SU-DHL-6 (cell line): ENCODE results near the gene IFT27.

Experiments used
- H2AFZ ChIP-seq: fragments of 200-600 bp; sonication (generic); 2 replicates; pipeline ENCODE4 v1.6.1; 2014; ENCODE audit warnings: low read depth, mild to moderate bottlenecking, moderate library complexity, mixed read lengths, antibody characterized with exemption, low read length; ENCODE audit not compliant: severe bottlenecking
- H3F3A ChIP-seq: fragments of 200-600 bp; shearing (Covaris generic); 2 replicates; pipeline ENCODE4 v1.6.0; 2016; ENCODE audit warnings: antibody characterized with exemption, mild to moderate bottlenecking; ENCODE audit not compliant: insufficient read depth
- H3K27ac ChIP-seq: fragments of 200-600 bp; sonication (generic); 2 replicates; pipeline ENCODE4 v1.5.1; 2016; ENCODE audit warnings: low read depth, mild to moderate bottlenecking, low read length, moderate library complexity, mixed read lengths
- H3K27me3 ChIP-seq: fragments of 200-600 bp; sonication (generic), shearing (Covaris generic); 2 replicates; pipeline ENCODE4 v1.6.0; 2014; ENCODE audit warnings: mild to moderate bottlenecking, low read length
- H3K36me3 ChIP-seq: fragments of 200-600 bp; sonication (generic); 2 replicates; pipeline ENCODE4 v1.6.1; 2014; ENCODE audit warnings: mild to moderate bottlenecking, low read length, mixed read lengths
- H3K4me2 ChIP-seq: fragments of 300-600, 200-600 bp; shearing (Covaris generic), sonication (generic); 2 replicates; pipeline ENCODE4 v1.6.0; 2014; ENCODE audit warnings: low read length, low read depth, mild to moderate bottlenecking; ENCODE audit not compliant: poor library complexity, severe bottlenecking
- H3K4me3 ChIP-seq: fragments of 200-600 bp; sonication (generic); 2 replicates; pipeline ENCODE4 v1.5.1; 2014; ENCODE audit warnings: antibody characterized with exemption, low read length, mild to moderate bottlenecking, mixed read lengths; ENCODE audit not compliant: insufficient read depth, poor library complexity, severe bottlenecking
- H3K79me2 ChIP-seq: fragments of 200-600 bp; sonication (generic); 2 replicates; pipeline ENCODE4 v1.6.1; 2014; ENCODE audit warnings: mild to moderate bottlenecking, low read length, moderate library complexity; ENCODE audit not compliant: insufficient read depth
- H3K9ac ChIP-seq: fragments of 200-600 bp; sonication (generic); 2 replicates; pipeline ENCODE4 v1.7.0; 2014; ENCODE audit warnings: mild to moderate bottlenecking, low read length
- H3K9me2 ChIP-seq: fragments of 200-600 bp; sonication (generic); replicated peaks from 2 replicates; pipeline ENCODE4 v1.6.1; 2014; ENCODE audit warnings: low read length; ENCODE audit not compliant: insufficient read depth
- H3K9me3 ChIP-seq: fragments of 200-600 bp; sonication (generic); 2 replicates; pipeline ENCODE4 v1.6.1; 2014; ENCODE audit warnings: low read length, mixed read lengths; ENCODE audit not compliant: insufficient read depth
- H4K20me1 ChIP-seq: fragments of 200-600 bp; sonication (generic); 2 replicates; pipeline ENCODE4 v1.6.1; 2014; ENCODE audit warnings: low read depth, mild to moderate bottlenecking, antibody characterized with exemption, low read length, moderate library complexity, mixed read lengths
- EZH2phosphoT487 ChIP-seq: fragments of 200-600 bp; sonication (generic), shearing (Covaris generic); conservative IDR thresholded peaks from 2 replicates; pipeline ENCODE4 v1.6.1; 2018; ENCODE audit warnings: mild to moderate bottlenecking, antibody characterized with exemption, low read length, moderate library complexity, mixed read lengths
- TF ChIP-seq, protein P1 (sequence below): fragments of 200-600 bp; sonication (generic); IDR thresholded peaks from one replicate; pipeline ENCODE4 v1.5.1; 2017; ENCODE audit warnings: antibody characterized with exemption, mild to moderate bottlenecking, low read length, moderate library complexity; ENCODE audit not compliant: insufficient read depth, poor library complexity, severe bottlenecking

IFT27 gene

DNA sequence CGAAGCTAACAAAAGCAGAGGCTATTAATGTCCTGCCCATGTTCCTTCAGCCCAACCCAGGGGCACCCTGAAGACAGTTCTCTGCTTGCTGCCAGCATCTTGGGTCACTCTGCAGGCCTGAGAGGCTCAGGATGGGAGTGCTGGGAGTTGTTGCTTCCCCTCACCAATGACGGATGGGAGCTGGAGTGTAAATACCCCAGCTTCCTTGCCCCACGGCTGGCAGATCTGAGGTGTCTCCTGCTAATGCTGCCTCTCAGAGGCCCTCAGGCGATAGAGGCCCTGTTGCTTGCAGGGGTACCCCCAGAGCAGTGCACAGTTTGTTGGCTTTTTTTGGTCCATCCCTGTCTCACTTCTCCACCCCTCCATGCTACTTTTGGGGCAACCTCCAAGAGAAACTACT lies 32.9 kb downstream of the IFT27 start:
- TF ChIP-seq, protein P1, sequence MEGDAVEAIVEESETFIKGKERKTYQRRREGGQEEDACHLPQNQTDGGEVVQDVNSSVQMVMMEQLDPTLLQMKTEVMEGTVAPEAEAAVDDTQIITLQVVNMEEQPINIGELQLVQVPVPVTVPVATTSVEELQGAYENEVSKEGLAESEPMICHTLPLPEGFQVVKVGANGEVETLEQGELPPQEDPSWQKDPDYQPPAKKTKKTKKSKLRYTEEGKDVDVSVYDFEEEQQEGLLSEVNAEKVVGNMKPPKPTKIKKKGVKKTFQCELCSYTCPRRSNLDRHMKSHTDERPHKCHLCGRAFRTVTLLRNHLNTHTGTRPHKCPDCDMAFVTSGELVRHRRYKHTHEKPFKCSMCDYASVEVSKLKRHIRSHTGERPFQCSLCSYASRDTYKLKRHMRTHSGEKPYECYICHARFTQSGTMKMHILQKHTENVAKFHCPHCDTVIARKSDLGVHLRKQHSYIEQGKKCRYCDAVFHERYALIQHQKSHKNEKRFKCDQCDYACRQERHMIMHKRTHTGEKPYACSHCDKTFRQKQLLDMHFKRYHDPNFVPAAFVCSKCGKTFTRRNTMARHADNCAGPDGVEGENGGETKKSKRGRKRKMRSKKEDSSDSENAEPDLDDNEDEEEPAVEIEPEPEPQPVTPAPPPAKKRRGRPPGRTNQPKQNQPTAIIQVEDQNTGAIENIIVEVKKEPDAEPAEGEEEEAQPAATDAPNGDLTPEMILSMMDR: no peak
- TF ChIP-seq EZH2phosphoT487: no peak
- H3K27me3 ChIP-seq: no peaks in the 10 kb centered on the region

DNA sequence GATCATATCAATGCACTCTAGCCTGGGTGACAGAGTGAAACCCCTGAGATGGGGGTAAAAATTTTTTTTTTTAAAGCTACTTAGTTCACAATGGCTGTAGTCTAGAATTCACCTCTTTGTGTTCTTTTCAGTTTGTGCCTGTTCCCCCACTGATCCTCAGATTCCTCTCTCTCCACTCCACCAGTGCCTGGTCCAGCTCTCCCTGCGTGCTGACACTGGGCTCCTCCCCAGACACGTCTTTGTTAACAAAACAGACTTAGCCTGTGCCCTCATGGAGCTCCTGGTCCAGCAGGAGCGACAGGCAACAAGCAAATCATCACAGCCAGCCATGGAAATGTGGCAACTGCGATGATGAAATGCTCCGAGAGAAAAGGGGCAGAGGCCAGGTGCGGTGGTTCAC lies 34.0 kb downstream of the IFT27 start:
- Histone ChIP-seq H3K9me2 (no peaks in the 10 kb centered on the region), H2AFZ (no peak overlapping the region), H3K79me2 (no peaks in the 10 kb centered on the region), H3K36me3 (no peaks in the 10 kb centered on the region), H3F3A (no peaks in the 10 kb centered on the region), H3K9me3 (no peaks in the 10 kb centered on the region), H4K20me1 (no peaks in the 10 kb centered on the region), H3K4me2 (no peak overlapping the region), H3K27ac (no peak overlapping the region), H3K27me3 (no peaks in the 10 kb centered on the region), H3K9ac (no peak overlapping the region), H3K4me3 (no peak overlapping the region)
- TF ChIP-seq, protein P1: no peak
- no peak for TF ChIP-seq EZH2phosphoT487

More for the DNA sequence above, 32.9 kb downstream of the IFT27 start:
- no peaks in the 10 kb centered on the region for H4K20me1 ChIP-seq
- no peaks in the 10 kb centered on the region for H3K36me3 ChIP-seq
- H3K9me3 ChIP-seq: no peaks in the 10 kb centered on the region
- H3K4me2 ChIP-seq: no peak overlapping the region
- H3K9ac ChIP-seq: no peak overlapping the region
- H3K79me2 ChIP-seq: no peaks in the 10 kb centered on the region
- H2AFZ ChIP-seq: no peak overlapping the region
- H3K27ac ChIP-seq: no peak overlapping the region
- H3K4me3 ChIP-seq: no peak overlapping the region
- H3F3A ChIP-seq: no peaks in the 10 kb centered on the region
- no peaks in the 10 kb centered on the region for H3K9me2 ChIP-seq

DNA sequence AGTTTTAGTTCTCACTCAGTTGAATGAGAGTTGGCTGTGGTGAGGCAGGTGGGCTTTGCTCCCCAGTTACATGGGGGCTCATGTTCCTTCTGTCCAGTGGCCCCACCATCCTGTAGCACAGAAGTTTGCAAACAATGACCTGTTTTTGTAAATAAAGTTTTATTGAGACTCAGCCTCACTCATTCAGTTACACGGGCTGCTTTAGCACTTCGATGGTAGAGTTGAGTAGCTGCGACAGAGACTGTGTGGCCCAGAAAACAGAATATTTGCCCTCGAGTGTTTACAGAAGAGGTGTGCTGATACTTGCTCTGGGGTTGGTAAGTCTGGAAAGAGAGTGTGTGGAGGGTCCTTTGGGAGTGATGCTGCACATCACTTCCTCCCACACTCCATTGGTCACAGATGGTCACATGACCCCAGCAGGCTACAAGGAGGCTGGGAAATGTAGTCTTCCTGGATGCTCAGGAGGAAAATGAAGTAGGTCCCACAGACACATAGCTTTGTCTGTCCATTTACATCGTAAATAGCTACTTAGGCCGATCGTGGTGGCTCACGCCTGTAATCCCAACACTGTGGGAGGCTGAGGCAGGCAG lies 34.6 kb downstream of the IFT27 start:
- no peaks in the 10 kb centered on the region for H3K79me2 ChIP-seq
- H3K4me2 ChIP-seq: no peak overlapping the region
- H3K4me3 ChIP-seq: no peak overlapping the region
- H2AFZ ChIP-seq: no peak overlapping the region
- H4K20me1 ChIP-seq: no peaks in the 10 kb centered on the region
- H3K36me3 ChIP-seq: no peaks in the 10 kb centered on the region
- no peak overlapping the region for H3K9ac ChIP-seq
- TF ChIP-seq EZH2phosphoT487: no peak
- TF ChIP-seq, protein P1: no peak
- no peaks in the 10 kb centered on the region for H3K27me3 ChIP-seq
- no peak overlapping the region for H3K27ac ChIP-seq
- no peaks in the 10 kb centered on the region for H3F3A ChIP-seq
- no peaks in the 10 kb centered on the region for H3K9me2 ChIP-seq
- H3K9me3 ChIP-seq: no peaks in the 10 kb centered on the region
